Stomach smooth muscle (tissue), 2 donors: ENCODE data around the gene PTH1R.

Experiments
- H3K27ac ChIP-seq: one replicate; pipeline ENCODE4 v1.7.0; 2013; ENCODE audit warnings: mild to moderate bottlenecking, low read length, inconsistent platforms
- H3K27me3 ChIP-seq, 2 donors: one replicate each; pipeline ENCODE4 v1.7.0; 2013; ENCODE audit warnings: low read length in 2 of 2; ENCODE audit not compliant: insufficient read depth in 2 of 2, control insufficient read depth in 1 of 2
- H3K36me3 ChIP-seq, 2 donors: one replicate each; pipeline ENCODE4 v1.7.0; 2013; ENCODE audit warnings: low read length in 2 of 2; ENCODE audit not compliant: control insufficient read depth in 2 of 2, insufficient read depth in 2 of 2
- H3K4me1 ChIP-seq: one replicate; pipeline ENCODE4 v1.7.0; 2013; ENCODE audit warnings: low read length; ENCODE audit not compliant: control insufficient read depth, insufficient read depth
- H3K4me3 ChIP-seq, 2 donors: one replicate each; pipeline ENCODE4 v1.7.0; 2013; ENCODE audit warnings: low read length in 2 of 2
- H3K9ac ChIP-seq, 2 donors: one replicate each; pipeline ENCODE4 v1.7.0; 2013; ENCODE audit warnings: low read length in 2 of 2, mild to moderate bottlenecking in 1 of 2
- H3K9me3 ChIP-seq, 2 donors: one replicate each; pipeline ENCODE4 v1.7.0; 2013; ENCODE audit warnings: low read length in 2 of 2; ENCODE audit not compliant: control insufficient read depth in 2 of 2
- donor health status: healthy.
- donor health status: Pancreatic carcinoma.

The PTH1R gene

GRCh38 chr3:46942076-46942475 lies 64.6 kb downstream of the PTH1R start:
- peaks cover 9 to 21% of the 10 kb centered on the region in 2 donors for H3K36me3 ChIP-seq
- peaks cover 41% of the 10 kb centered on the region for H3K4me1 ChIP-seq
- no peak overlapping the region for H3K4me3 ChIP-seq
- no peaks in the 10 kb centered on the region for H3K9me3 ChIP-seq
- H3K9ac ChIP-seq = no peak overlapping the region
- H3K27me3 ChIP-seq = no peaks in the 10 kb centered on the region
- no peak overlapping the region for H3K27ac ChIP-seq

- Histone ChIP-seq H3K4me3 (no peak overlapping the region), H3K9ac (no peak overlapping the region), H3K27ac (no peak overlapping the region), H3K4me1 (peaks cover 45% of the 10 kb centered on the region), H3K27me3 (no peaks in the 10 kb centered on the region), H3K9me3 (no peaks in the 10 kb centered on the region), H3K36me3 (peaks cover 10 to 22% of the 10 kb centered on the region in 2 donors)
Measured at GRCh38 chr3:46942481-46943236, 65.1 kb downstream of the PTH1R start.

- Histone ChIP-seq H3K9ac (peak overlapping the region in 1 of 2 donors; percentile 13), H3K4me1 (peaks cover 48% of the 10 kb centered on the region), H3K4me3 (no peak overlapping the region), H3K27ac (peak overlapping the region; percentile 6), H3K36me3 (peaks cover 14 to 21% of the 10 kb centered on the region in 2 donors), H3K9me3 (no peaks in the 10 kb centered on the region), H3K27me3 (no peaks in the 10 kb centered on the region)
Measured at GRCh38 chr3:46943237-46944187, 66.0 kb downstream of the PTH1R start.

GRCh38 chr3:46944191-46944590 lies 66.7 kb downstream of the PTH1R start:
- Histone ChIP-seq H3K9me3 (no peaks in the 10 kb centered on the region), H3K27ac (peak overlapping the region; percentile 6), H3K4me1 (peaks cover 48% of the 10 kb centered on the region), H3K9ac (no peak overlapping the region), H3K27me3 (no peaks in the 10 kb centered on the region), H3K36me3 (peaks cover 14 to 19% of the 10 kb centered on the region in 2 donors), H3K4me3 (no peak overlapping the region)

- peaks cover 6 to 11% of the 10 kb centered on the region in 2 donors for H3K36me3 ChIP-seq
- H3K9ac ChIP-seq = no peak overlapping the region
- no peak overlapping the region for H3K4me3 ChIP-seq
- H3K27me3 ChIP-seq = no peaks in the 10 kb centered on the region
- H3K9me3 ChIP-seq = no peaks in the 10 kb centered on the region
- peaks cover 49% of the 10 kb centered on the region for H3K4me1 ChIP-seq
- H3K27ac ChIP-seq = no peak overlapping the region
Measured at GRCh38 chr3:46946416-46946815, 68.9 kb downstream of the PTH1R start.

- H3K4me1 ChIP-seq = peaks cover 52% of the 10 kb centered on the region
- no peaks in the 10 kb centered on the region for H3K9me3 ChIP-seq
- no peaks in the 10 kb centered on the region for H3K27me3 ChIP-seq
- H3K4me3 ChIP-seq = no peak overlapping the region
- no peak overlapping the region for H3K9ac ChIP-seq
- H3K36me3 ChIP-seq = peaks cover 6 to 11% of the 10 kb centered on the region in 2 donors
- no peak overlapping the region for H3K27ac ChIP-seq
Measured at GRCh38 chr3:46946856-46947545, 69.5 kb downstream of the PTH1R start.

- Histone ChIP-seq H3K4me1 (peaks cover 52% of the 10 kb centered on the region), H3K27me3 (no peaks in the 10 kb centered on the region), H3K36me3 (peaks cover 6 to 11% of the 10 kb centered on the region in 2 donors), H3K9me3 (no peaks in the 10 kb centered on the region), H3K4me3 (no peak overlapping the region), H3K27ac (no peak overlapping the region), H3K9ac (no peak overlapping the region)
Measured at GRCh38 chr3:46947546-46947901, 70.0 kb downstream of the PTH1R start.

GRCh38 chr3:46947981-46948791 lies 70.7 kb downstream of the PTH1R start:
- no peaks in the 10 kb centered on the region for H3K9me3 ChIP-seq
- H3K36me3 ChIP-seq = peaks cover 6 to 11% of the 10 kb centered on the region in 2 donors
- H3K4me3 ChIP-seq = no peak overlapping the region
- no peak overlapping the region for H3K27ac ChIP-seq
- H3K27me3 ChIP-seq = no peaks in the 10 kb centered on the region
- H3K4me1 ChIP-seq = peaks cover 49% of the 10 kb centered on the region
- no peak overlapping the region for H3K9ac ChIP-seq

- no peak overlapping the region for H3K9ac ChIP-seq
- no peaks in the 10 kb centered on the region for H3K27me3 ChIP-seq
- no peak overlapping the region for H3K27ac ChIP-seq
- H3K36me3 ChIP-seq = peaks cover 6 to 11% of the 10 kb centered on the region in 2 donors
- no peak overlapping the region for H3K4me3 ChIP-seq
- H3K9me3 ChIP-seq = no peaks in the 10 kb centered on the region
- peaks cover 49% of the 10 kb centered on the region for H3K4me1 ChIP-seq
Measured at GRCh38 chr3:46948830-46949671, 71.5 kb downstream of the PTH1R start.
